GM19043 (cell line): ENCODE data around the gene TEX54.
"Not testable (repeated sequence)": the region's sequence is repeated elsewhere in the genome, so short reads cannot be mapped to it uniquely, and the experiment has no call there.

ENCODE experiments used
- ATAC-seq: cut with Tn5 transposase; IDR thresholded peaks from one replicate; pipeline ENCODE4 v1.9.1; 2021; ENCODE audit warnings: low read depth; ENCODE audit not compliant: unreplicated experiment

Gene TEX54

DNA sequence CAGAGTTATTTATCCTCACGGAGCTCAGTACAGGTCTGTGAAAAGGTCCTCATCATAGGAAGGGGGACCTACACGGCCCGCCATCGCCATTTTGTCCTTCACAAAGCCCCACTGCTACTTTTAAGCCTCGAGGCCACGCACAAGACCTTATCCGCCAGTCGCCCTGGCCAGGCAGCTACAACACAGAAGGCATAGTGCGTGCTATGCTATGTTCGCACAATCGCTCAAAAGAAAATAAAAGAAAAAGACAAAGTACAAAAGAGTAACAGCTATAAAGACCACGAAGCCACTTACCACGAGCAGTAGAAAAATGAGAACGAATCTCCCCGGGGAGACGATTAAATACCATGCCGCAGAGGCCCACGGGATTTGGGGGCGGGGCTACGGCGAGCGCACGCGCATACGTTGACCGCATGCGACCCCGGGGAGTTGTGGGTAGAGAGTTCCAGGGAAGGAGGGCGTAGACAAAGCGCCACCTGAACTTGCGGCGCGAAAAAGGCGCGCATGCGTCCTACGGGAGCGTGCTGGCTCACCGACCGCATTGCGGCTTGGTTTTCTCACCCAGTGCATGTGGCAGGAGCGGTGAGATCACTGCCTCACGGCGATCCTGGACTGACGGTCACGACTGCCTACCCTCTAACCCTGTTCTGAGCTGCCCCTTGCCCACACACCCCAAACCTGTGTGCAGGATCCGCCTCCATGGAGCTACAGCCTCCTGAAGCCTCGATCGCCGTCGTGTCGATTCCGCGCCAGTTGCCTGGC, 23.1 kb upstream of the TEX54 start:
- ATAC-seq: peak; percentile 78

DNA sequence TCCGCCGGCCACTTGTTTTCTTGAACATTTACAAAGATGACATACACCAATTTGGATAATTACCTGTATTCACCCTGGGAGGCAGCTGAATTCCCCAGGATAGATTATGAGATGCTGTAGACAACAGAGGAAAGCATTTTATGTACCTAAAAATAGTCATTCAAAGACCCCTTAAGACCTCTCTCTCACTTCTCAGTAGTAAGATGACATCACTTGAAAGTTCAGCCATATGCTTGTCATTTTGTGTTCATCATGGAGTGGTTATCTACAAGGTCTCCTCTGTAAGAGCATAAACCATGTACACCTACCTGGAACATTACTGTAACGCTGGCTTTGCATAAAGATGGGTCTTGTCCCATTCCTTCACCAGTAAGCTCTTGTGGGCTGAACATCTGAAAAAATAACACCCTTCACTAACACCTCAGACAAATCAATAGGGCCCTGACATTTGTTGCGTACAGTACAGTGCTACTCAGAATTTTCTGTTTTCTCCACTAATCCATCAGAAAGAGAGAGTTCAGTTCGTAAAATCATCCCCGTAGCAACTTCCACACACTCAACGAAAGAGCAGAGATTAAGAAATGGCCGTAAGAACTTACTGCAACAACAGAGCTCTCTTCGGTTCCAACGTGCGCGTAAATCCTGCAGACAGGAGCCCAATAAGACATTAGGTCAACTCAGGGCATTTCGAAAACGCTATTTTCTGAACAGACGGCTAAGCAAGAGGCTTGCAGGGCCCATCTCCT, 22.4 kb upstream of the TEX54 start:
- no peak for ATAC-seq

- ATAC-seq: no peak
These were observed 21.6 kb upstream of the TEX54 start for GRCh38 chr11:62854013-62854824.

- no peak for ATAC-seq
These were observed 20.8 kb upstream of the TEX54 start for GRCh38 chr11:62853279-62853965.

DNA sequence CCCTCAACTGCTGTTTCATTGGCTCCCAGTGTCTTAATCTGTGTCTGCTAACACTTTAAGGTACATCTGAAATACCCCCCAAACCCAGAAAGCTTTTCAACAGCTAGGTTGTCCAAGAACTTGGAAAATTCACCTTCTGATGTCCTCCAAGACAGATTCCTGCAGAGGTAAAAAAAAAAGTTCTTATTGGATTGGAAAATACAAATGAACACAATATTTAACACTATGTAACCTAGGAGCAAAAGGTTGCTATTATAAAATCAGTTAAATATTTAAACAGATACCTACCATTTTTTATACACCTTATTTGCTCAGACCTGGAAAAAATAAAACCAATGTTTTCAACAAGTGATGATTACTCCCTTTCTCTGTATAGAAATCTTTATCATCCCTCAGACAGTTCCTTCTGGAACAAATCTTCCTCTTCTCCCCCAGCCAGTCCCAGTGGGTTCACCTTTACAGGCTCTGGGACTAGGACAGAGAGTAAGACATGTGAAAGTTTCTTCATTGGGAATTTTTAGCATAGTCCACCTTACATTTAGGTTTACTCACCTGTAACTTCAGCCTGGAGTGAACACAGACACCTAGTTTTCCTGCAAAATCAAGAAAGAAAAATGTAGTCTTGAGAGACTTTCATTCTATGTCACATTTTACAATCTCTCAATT, 20.0 kb upstream of the TEX54 start:
- no peak for ATAC-seq

GRCh38 chr11:62851807-62852522, 19.3 kb upstream of the TEX54 start:
- ATAC-seq: no peak

DNA sequence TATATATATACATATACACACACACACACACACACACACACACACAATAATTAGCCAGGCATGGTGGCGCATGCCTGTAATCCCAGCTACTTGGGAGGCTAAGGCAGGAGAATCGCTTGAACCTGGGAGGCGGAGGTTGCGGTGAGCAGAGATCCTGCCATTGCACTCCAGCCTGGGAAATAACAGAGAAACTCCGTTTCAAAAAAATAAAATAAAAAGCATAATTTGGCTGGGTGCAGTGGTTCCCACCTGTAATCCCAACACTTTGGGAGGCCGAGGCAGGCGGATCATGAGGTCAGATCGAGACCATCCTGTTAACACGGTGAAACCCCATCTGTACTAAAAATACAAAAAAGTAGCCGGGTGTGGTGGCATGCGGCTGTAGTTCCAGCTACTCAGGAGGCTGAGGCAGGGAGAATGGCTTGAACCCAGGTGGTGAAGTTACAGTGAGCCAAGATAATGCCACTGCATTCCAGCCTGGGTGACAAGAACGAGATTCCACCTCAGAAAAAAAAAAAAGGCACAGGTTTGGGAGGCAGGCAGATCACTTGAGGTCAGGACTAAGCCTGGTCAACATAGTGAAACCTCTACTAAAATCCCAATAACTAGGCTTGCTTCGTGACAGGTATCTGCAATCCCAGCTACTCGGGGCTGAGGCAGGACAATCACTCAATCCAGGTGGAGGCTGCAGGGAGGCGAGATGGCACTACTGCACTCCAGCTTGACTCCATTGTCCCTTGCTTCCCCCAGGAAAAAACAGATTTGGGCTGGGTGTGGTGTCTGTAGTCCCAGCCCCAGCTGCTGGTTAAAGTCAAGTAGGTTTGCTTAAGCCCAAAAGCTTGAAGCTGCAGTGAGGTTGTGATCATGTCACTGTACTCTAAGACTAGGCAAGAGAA, 18.5 kb upstream of the TEX54 start:
- no peak for ATAC-seq

GRCh38 chr11:62847767-62848314, 15.2 kb upstream of the TEX54 start:
- ATAC-seq: no peak

DNA sequence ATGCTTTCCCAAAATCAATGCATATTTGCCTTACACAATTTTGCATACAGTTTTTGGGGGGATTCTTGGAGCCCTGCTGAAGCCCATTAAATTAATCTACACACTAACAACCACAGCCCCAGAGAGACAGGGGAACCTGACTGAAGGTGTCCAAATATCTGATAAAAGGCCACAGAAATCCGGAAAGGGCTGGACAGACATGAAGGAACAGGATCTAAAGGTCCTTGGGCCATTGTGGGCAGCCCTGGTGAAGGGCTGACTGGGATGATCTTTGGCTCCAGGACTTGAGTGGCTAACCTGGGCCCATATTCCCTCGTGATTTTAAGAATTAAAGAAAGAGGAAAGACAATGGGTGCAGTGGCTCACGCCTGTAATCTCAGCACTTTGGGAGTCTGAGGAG, 13.5 kb upstream of the TEX54 start:
- no peak for ATAC-seq

- no peak for ATAC-seq
These were observed 11.5 kb upstream of the TEX54 start for GRCh38 chr11:62844154-62844553.

GRCh38 chr11:62843466-62843865, 10.8 kb upstream of the TEX54 start:
- no peak for ATAC-seq

GRCh38 chr11:62842891-62843290, 10.2 kb upstream of the TEX54 start:
- ATAC-seq: not testable (repeated sequence)

GRCh38 chr11:62842171-62842741, 9.6 kb upstream of the TEX54 start:
- ATAC-seq: no peak

- ATAC-seq: peak; percentile 54
These were observed 8.9 kb upstream of the TEX54 start for GRCh38 chr11:62841361-62842170.

DNA sequence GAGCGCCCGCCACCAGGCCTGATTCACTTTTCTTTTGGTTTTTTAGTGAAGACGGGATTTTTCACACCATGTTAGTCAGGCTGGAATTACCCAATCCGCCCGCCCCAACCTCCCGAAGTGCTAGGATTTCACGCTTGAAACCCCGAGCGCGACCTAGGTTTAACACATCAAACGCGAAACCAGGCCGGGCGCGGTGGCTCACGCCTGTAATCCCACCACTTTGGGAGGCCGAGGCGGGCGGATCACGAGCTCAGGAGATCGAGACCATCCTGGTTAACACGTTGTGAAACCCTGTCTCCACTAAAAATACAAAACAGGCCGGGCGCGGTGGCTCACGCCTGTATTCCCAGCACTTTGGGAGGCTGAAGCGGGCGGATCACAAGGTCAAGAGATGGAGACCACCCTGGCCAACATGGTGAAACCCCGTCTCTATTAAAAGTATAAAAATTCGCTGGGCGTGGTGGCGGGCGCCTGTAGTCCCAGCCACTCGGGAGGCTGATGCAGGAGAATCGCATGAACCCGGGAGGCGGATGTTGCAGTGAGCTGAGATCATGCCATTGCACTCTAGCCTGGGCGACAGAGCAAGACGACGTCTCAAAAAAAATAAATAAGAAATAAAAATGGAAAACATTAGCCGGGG, 8.2 kb upstream of the TEX54 start:
- not testable (repeated sequence) for ATAC-seq
